GM12891 (cell line): ENCODE data around the gene ATAT1.
A peak's percentile ranks its signal among the peaks of the same experiment; 100 is the strongest.

ENCODE experiments used
- DNase-seq: peaks from one replicate; pipeline ENCODE4 v3.0.0; 2011; ENCODE audit warnings: low spot score; ENCODE audit not compliant: insufficient read length
- FAIRE-seq: peaks from 2 replicates; lab custom pipeline; 2011; peaks lifted over from hg19 to GRCh38; lab: Jason Lieb, UNC
- PAX5 ChIP-seq: IDR thresholded peaks from 2 replicates; pipeline ENCODE4 v1.6.1; 2011; ENCODE audit warnings: low read length, moderate library complexity, mild to moderate bottlenecking; ENCODE audit not compliant: insufficient read depth, severe bottlenecking
- POLR2A ChIP-seq: IDR thresholded peaks from 2 replicates; pipeline ENCODE4 v1.6.1; 2011; ENCODE audit warnings: low read depth, low read length, control low read depth
- POLR2AphosphoS5 ChIP-seq: IDR thresholded peaks from 2 replicates; pipeline ENCODE4 v1.6.1; 2011; ENCODE audit warnings: low read depth, low read length, control low read depth
- POU2F2 ChIP-seq: IDR thresholded peaks from 2 replicates; pipeline ENCODE4 v1.6.1; 2011; ENCODE audit warnings: low read depth, mild to moderate bottlenecking, control low read depth, low read length, moderate library complexity
- SPI1 ChIP-seq: IDR thresholded peaks from 2 replicates; pipeline ENCODE4 v1.6.1; 2011; ENCODE audit warnings: low read depth, low read length, control low read depth
- TAF1 ChIP-seq: IDR thresholded peaks from 2 replicates; pipeline ENCODE4 v1.6.1; 2011; ENCODE audit warnings: low read depth, low read length, control low read depth

Gene ATAT1

GRCh38 chr6:30670760-30671527 is 44.3 kb downstream of the ATAT1 start:
- no peak for TF ChIP-seq TAF1
- no peak for TF ChIP-seq POLR2A
- no peak for TF ChIP-seq PAX5
- TF ChIP-seq POLR2AphosphoS5: no peak
- no peak for TF ChIP-seq SPI1
- TF ChIP-seq POU2F2: no peak
- no peak for FAIRE-seq
- no peak for DNase-seq

DNA sequence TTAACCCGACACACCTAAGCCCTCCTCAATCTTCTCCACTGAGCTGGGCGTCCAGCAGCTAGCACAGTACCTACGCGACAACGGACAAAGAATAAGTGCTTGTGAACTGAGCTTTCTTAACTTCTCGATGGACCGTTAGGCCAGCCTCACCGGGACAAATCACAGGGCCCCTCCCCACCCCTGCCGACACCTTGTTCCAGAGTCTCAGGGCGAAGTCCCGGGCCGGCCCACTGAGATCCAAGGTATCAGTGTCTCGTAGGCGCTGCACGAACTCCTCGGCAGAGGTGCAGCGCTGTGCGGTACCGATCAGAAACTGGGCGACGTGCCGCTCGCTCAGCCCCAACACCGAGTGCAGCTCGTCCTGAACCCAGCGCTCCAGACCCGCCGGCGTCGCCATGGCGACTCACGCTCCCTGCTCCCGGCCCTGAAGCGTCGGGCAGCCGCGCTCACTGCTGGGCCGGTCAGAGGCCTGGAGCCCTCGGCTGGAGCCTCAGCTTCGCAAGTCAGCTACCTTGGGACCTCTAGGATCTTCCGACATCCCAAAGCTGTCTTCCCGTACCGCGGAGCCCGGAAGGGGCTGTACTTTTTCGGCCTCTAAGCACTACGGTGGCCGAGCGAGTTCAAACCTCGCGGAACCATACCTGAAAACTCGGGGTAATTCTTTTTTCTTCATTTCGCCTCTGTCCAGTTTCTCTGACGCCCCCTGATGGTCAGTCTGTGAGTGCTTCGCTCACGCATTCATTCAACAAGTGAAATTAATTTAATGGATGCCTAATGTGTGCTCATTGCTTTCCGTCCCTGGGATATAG is 46.0 kb downstream of the ATAT1 start, which contains the start of gene DHX16:
DHX16 (minus strand) TSS at position 562 of the 809 bp plus-strand sequence; CDS start at position 397, 165 bp downstream.
- DNase-seq (peak; percentile 88), FAIRE-seq (peak; percentile 86)
- TF ChIP-seq POLR2A (peak; percentile 75), TAF1 (no peak; the same call in 1 of the 2 replicates), POLR2AphosphoS5 (peak; percentile 63; the same call in 1 of the 2 replicates), POU2F2 (peak; percentile 67)

- TF ChIP-seq POLR2AphosphoS5 (no peak), TAF1 (no peak), PAX5 (no peak), POU2F2 (no peak), SPI1 (no peak)
- FAIRE-seq (no peak), DNase-seq (no peak)
Measured at GRCh38 chr6:30676660-30677285, 50.1 kb downstream of the ATAT1 start.

GRCh38 chr6:30678964-30679726 is 52.5 kb downstream of the ATAT1 start:
- TF ChIP-seq PAX5 (no peak), POU2F2 (no peak), SPI1 (no peak), POLR2A (no peak)
- DNase-seq: peak; percentile 77
- peak; percentile 76 for FAIRE-seq

- FAIRE-seq (no peak), DNase-seq (no peak)
- no peak for TF ChIP-seq POLR2AphosphoS5
- TF ChIP-seq TAF1: no peak
- no peak for TF ChIP-seq PAX5
- TF ChIP-seq POLR2A: no peak
- no peak for TF ChIP-seq POU2F2
- no peak for TF ChIP-seq SPI1
Measured at GRCh38 chr6:30679765-30680535, 53.3 kb downstream of the ATAT1 start.

GRCh38 chr6:30681766-30682142 is 55.1 kb downstream of the ATAT1 start:
- DNase-seq (no peak), FAIRE-seq (no peak)
- TF ChIP-seq PAX5 (no peak), SPI1 (peak; percentile 62), POLR2A (no peak)

DNA sequence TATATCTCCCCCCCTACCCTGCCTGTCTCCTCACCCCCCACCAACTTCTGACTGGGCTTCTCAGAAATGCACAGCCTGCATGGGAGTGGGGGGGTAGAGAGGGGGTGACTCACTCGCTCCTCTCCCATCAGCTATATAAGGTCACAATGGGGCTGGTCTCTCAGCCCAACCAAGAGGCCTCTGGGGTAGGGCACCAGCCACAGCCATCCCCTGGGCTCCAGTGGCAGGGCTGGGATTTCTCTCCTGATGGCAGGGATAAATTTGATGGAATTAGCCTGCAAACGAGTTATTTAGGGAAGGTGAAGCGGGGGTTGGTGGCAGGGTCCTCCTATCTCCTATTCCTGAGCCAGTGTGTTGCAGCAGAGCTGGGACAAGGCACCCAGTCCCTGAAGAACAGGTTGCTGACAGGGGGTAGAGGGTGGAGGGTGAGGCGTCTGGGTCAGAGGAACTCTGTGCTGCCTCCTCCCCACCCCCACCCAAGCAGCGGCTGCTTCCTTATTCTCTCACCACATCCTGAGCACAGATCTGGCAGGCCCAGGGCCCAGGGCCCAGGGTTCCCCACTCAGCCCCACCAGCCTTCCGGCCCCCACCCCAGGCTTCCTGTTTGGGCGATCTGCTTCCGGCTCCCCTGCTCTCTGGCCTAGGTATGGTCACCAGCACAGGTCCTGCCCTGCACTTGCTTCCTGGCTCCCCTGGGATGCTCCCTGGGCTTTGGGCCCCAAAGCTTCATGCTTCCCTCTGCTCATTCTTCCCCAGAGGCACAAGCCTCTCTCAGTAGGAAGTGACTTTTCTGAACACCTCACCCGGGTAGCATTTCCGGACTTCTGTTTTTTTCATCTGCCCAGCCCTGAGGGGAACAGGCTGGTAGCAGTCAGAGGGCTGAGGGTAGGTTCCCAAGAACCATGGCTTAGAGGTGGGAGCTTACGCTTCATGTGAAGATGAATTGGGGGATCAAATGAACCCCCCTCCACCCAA is 55.8 kb downstream of the ATAT1 start:
- peak; percentile 79 for FAIRE-seq
- peak; percentile 68 for TF ChIP-seq POLR2AphosphoS5
- TF ChIP-seq SPI1: peak; percentile 70
- TF ChIP-seq TAF1: peak; percentile 65
- TF ChIP-seq POU2F2: peak; percentile 29; the same call in 1 of the 2 replicates
- no peak for TF ChIP-seq PAX5
- peak; percentile 70; the same call in 1 of the 2 replicates for TF ChIP-seq POLR2A
- peak; percentile 77 for DNase-seq
